SK-N-SH treated with all-trans-retinoic acid at 6 μM for 48 hours (cell line): ENCODE data around the gene ALLC.

ENCODE experiments used
- ATAC-seq: fragments of 200-7000 bp; cut with Tn5 transposase; 3 replicates; pipeline ENCODE4 v1.9.1; 2020; ENCODE audit warnings: mild to moderate bottlenecking, moderate library complexity
- ARNTL ChIP-seq: fragments of 450-650 bp; formaldehyde crosslinking; IDR thresholded peaks from 2 replicates; pipeline ENCODE4 v1.5.0; 2020; ENCODE audit warnings: low read depth, mild to moderate bottlenecking, moderate library complexity, borderline replicate concordance
- BACH2 ChIP-seq: fragments of 250-450 bp; sonication (Bioruptor Pico); IDR thresholded peaks from 2 replicates; pipeline ENCODE4 v1.9.0; 2021; ENCODE audit warnings: mild to moderate bottlenecking, borderline replicate concordance
- CSDC2 ChIP-seq: fragments of 250-450 bp; sonication (Bioruptor Pico); IDR thresholded peaks from 2 replicates; pipeline ENCODE4 v1.5.0; 2020; ENCODE audit warnings: mild to moderate bottlenecking, moderate library complexity
- GLIS3 ChIP-seq: fragments of 250-450 bp; sonication (Bioruptor Pico); IDR thresholded peaks from 2 replicates; pipeline ENCODE4 v1.5.0; 2020; ENCODE audit warnings: mild to moderate bottlenecking, moderate library complexity
- OSR1 ChIP-seq: fragments of 250-450 bp; sonication (Bioruptor Pico); IDR thresholded peaks from 2 replicates; pipeline ENCODE4 v1.8.0; 2022; ENCODE audit warnings: moderate library complexity, mild to moderate bottlenecking, inconsistent platforms
- PPARA ChIP-seq: fragments of 250-450 bp; sonication (Bioruptor Pico); IDR thresholded peaks from 2 replicates; pipeline ENCODE4 v1.5.0; 2020; ENCODE audit warnings: mild to moderate bottlenecking, borderline replicate concordance
- RARB ChIP-seq: fragments of 250-450 bp; sonication (Bioruptor Pico); IDR thresholded peaks from 2 replicates; pipeline ENCODE4 v1.8.0; 2021; ENCODE audit warnings: mild to moderate bottlenecking, moderate library complexity
- TCF4 ChIP-seq: fragments of 250-450 bp; sonication (Bioruptor Pico); IDR thresholded peaks from 2 replicates; pipeline ENCODE4 v1.8.0; 2021; ENCODE audit warnings: mild to moderate bottlenecking, moderate library complexity, borderline replicate concordance
- TOX ChIP-seq: fragments of 250-450 bp; sonication (Bioruptor Pico); IDR thresholded peaks from 2 replicates; pipeline ENCODE4 v1.8.0; 2021; ENCODE audit warnings: mild to moderate bottlenecking, moderate library complexity, borderline replicate concordance
- ZC3H10 ChIP-seq: fragments of 250-450 bp; sonication (Bioruptor Pico); IDR thresholded peaks from 2 replicates; pipeline ENCODE4 v1.5.1; 2021; ENCODE audit warnings: mild to moderate bottlenecking, moderate library complexity
- ZFP3 ChIP-seq: fragments of 250-450 bp; sonication (Bioruptor Pico); IDR thresholded peaks from 2 replicates; pipeline ENCODE4 v1.5.0; 2020; ENCODE audit warnings: mild to moderate bottlenecking, moderate library complexity
- ZFP30 ChIP-seq: fragments of 450-650 bp; formaldehyde crosslinking; IDR thresholded peaks from 2 replicates; pipeline ENCODE4 v1.5.0; 2022; ENCODE audit warnings: mild to moderate bottlenecking, moderate library complexity
- ZNF565 ChIP-seq: fragments of 450-650 bp; formaldehyde crosslinking; conservative IDR thresholded peaks from 2 replicates; pipeline ENCODE4 v1.5.0; 2020; ENCODE audit warnings: low read depth, mild to moderate bottlenecking, moderate library complexity
- ZNF70 ChIP-seq: fragments of 450-650 bp; formaldehyde crosslinking; IDR thresholded peaks from 2 replicates; pipeline ENCODE4 v1.5.0; 2020; ENCODE audit warnings: mild to moderate bottlenecking, moderate library complexity
- ZNF8 ChIP-seq: fragments of 450-650 bp; formaldehyde crosslinking; IDR thresholded peaks from 2 replicates; pipeline ENCODE4 v1.5.0; 2020; ENCODE audit warnings: mild to moderate bottlenecking, moderate library complexity
- TF ChIP-seq, protein P1 (sequence below): fragments of 250-450 bp; sonication (Bioruptor Pico); IDR thresholded peaks from 2 replicates; pipeline ENCODE4 v1.5.1; 2020; ENCODE audit warnings: low read depth, mild to moderate bottlenecking, moderate library complexity
- TF ChIP-seq, protein P2 (sequence below): fragments of 250-450 bp; sonication (Bioruptor Pico); IDR thresholded peaks from 2 replicates; pipeline ENCODE4 v1.5.1; 2021; ENCODE audit warnings: mild to moderate bottlenecking, moderate library complexity
- TF ChIP-seq, protein P3 (sequence below): fragments of 250-450 bp; sonication (Bioruptor Pico); IDR thresholded peaks from 2 replicates; pipeline ENCODE4 v1.5.0; 2020; ENCODE audit warnings: mild to moderate bottlenecking, moderate library complexity
- TF ChIP-seq, protein P4 (sequence below): fragments of 250-450 bp; sonication (Bioruptor Pico); IDR thresholded peaks from 2 replicates; pipeline ENCODE4 v1.8.0; 2020; ENCODE audit warnings: mild to moderate bottlenecking, moderate library complexity, borderline replicate concordance

Gene ALLC

DNA sequence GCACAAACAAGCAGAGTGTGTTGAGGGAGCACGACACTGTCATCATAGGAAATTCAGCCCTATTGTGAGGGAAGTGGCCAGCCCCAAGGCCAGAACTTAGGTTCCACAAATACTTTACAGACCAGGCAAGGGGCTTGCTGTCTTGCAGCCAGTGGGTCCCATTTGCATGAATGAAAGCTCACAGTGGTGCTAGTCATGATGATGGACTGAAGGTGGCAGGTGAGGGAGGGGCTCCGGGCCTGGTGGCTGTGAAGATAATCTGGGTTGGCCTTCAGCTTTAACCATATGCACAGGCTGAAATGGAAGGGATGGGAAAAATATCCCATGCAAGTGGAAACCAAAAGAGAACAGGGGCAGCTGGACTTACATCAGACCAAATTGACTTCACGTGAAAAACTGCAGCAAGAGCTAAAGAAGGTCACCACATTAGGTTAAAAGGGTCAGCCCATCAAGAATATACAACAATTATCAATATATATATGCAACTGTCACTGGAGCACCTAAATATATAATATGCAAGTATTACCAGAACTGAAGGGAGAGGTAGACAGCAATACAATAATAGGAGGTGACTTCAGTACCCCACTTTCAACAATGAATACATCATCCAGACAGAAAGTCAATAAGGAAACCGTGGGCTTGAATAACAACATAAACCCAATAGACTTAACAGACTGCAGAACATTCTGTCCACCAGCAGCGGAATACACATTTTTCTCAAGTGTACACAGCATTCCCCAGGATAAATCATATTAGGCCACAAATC, 84.9 kb downstream of the ALLC start:
- no peak for ATAC-seq
- TF ChIP-seq TCF4 (no peak), ZC3H10 (CRISPR knock-in tag) (no peak), CSDC2 (no peak), OSR1 (CRISPR knock-in tag) (no peak), PPARA (CRISPR knock-in tag) (no peak), ZNF565 (CRISPR knock-in tag) (no peak), GLIS3 (CRISPR knock-in tag) (no peak), ZNF70 (CRISPR knock-in tag) (no peak), ARNTL (CRISPR knock-in tag) (no peak), ZFP3 (no peak), RARB (CRISPR knock-in tag) (no peak), ZFP30 (CRISPR knock-in tag) (no peak)
- TF ChIP-seq, protein P1, sequence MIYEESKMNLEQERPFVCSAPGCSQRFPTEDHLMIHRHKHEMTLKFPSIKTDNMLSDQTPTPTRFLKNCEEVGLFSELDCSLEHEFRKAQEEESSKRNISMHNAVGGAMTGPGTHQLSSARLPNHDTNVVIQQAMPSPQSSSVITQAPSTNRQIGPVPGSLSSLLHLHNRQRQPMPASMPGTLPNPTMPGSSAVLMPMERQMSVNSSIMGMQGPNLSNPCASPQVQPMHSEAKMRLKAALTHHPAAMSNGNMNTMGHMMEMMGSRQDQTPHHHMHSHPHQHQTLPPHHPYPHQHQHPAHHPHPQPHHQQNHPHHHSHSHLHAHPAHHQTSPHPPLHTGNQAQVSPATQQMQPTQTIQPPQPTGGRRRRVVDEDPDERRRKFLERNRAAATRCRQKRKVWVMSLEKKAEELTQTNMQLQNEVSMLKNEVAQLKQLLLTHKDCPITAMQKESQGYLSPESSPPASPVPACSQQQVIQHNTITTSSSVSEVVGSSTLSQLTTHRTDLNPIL = no peak
- TF ChIP-seq, protein P2, sequence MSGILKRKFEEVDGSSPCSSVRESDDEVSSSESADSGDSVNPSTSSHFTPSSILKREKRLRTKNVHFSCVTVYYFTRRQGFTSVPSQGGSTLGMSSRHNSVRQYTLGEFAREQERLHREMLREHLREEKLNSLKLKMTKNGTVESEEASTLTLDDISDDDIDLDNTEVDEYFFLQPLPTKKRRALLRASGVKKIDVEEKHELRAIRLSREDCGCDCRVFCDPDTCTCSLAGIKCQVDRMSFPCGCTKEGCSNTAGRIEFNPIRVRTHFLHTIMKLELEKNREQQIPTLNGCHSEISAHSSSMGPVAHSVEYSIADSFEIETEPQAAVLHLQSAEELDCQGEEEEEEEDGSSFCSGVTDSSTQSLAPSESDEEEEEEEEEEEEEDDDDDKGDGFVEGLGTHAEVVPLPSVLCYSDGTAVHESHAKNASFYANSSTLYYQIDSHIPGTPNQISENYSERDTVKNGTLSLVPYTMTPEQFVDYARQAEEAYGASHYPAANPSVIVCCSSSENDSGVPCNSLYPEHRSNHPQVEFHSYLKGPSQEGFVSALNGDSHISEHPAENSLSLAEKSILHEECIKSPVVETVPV (CRISPR knock-in tag) = no peak

DNA sequence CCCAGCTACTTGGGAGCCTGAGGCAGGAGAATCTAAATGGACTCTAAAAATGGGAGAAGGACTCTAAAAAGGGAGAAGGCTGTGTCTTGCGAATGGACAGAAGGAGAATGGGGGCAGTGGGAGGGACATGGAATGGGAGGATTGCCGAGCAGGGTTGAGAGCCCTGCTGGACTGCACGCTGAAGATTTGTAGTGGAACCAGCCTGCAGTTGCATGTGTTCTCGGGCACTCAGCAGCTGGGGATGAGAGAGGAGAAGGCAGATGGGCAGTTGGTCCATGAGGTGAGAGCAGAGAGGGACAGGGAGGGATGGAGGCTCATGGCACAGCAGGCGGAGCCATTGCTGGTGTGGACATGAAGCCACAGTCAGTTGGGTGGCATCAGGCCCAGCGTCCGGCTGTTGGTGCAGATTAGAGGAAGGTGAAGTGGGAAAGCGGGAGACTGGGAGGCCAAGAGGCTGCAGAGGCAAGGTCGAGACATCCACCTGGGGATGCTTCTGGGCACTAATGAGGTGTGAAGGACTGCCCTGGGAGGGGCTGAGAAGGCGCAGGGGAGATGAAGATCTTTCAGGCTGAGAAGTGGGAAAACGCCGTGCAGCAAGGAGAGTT, 86.1 kb downstream of the ALLC start:
- no peak for ATAC-seq
- TF ChIP-seq TOX = no peak
- no peak for TF ChIP-seq GLIS3 (CRISPR knock-in tag)

DNA sequence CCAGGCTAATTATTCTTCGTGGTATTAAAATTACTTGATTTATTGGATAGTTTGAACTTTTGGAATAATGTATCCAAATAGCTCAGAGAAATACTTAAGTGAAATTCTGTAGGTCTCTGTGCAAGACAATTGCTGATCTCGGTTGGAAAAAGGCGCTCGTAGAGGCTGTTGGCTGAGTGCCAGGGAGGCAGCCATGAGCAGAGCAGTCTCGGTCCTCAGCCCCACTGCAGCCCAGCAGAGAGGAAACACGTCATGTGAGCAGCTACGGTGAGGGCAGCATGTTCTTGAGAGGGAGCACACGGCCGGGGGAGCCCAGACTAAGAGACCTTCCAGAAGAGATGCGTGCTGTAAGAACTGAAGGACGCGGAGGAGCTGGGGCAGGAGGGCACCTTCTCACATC, 87.9 kb downstream of the ALLC start:
- TF ChIP-seq GLIS3 (CRISPR knock-in tag) (no peak), ZNF565 (CRISPR knock-in tag) (no peak), TOX (no peak), ZNF8 (CRISPR knock-in tag) (no peak), BACH2 (CRISPR knock-in tag) (no peak), ARNTL (CRISPR knock-in tag) (no peak), RARB (CRISPR knock-in tag) (no peak)
- TF ChIP-seq, protein P3, sequence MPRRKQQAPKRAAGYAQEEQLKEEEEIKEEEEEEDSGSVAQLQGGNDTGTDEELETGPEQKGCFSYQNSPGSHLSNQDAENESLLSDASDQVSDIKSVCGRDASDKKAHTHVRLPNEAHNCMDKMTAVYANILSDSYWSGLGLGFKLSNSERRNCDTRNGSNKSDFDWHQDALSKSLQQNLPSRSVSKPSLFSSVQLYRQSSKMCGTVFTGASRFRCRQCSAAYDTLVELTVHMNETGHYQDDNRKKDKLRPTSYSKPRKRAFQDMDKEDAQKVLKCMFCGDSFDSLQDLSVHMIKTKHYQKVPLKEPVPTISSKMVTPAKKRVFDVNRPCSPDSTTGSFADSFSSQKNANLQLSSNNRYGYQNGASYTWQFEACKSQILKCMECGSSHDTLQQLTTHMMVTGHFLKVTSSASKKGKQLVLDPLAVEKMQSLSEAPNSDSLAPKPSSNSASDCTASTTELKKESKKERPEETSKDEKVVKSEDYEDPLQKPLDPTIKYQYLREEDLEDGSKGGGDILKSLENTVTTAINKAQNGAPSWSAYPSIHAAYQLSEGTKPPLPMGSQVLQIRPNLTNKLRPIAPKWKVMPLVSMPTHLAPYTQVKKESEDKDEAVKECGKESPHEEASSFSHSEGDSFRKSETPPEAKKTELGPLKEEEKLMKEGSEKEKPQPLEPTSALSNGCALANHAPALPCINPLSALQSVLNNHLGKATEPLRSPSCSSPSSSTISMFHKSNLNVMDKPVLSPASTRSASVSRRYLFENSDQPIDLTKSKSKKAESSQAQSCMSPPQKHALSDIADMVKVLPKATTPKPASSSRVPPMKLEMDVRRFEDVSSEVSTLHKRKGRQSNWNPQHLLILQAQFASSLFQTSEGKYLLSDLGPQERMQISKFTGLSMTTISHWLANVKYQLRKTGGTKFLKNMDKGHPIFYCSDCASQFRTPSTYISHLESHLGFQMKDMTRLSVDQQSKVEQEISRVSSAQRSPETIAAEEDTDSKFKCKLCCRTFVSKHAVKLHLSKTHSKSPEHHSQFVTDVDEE (CRISPR knock-in tag) = no peak
- TF ChIP-seq, protein P1 = no peak
- TF ChIP-seq, protein P4, sequence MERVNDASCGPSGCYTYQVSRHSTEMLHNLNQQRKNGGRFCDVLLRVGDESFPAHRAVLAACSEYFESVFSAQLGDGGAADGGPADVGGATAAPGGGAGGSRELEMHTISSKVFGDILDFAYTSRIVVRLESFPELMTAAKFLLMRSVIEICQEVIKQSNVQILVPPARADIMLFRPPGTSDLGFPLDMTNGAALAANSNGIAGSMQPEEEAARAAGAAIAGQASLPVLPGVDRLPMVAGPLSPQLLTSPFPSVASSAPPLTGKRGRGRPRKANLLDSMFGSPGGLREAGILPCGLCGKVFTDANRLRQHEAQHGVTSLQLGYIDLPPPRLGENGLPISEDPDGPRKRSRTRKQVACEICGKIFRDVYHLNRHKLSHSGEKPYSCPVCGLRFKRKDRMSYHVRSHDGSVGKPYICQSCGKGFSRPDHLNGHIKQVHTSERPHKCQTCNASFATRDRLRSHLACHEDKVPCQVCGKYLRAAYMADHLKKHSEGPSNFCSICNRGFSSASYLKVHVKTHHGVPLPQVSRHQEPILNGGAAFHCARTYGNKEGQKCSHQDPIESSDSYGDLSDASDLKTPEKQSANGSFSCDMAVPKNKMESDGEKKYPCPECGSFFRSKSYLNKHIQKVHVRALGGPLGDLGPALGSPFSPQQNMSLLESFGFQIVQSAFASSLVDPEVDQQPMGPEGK (CRISPR knock-in tag) = no peak
- no peak for ATAC-seq
